Loucy (cell line): ENCODE data around the gene NCBP2.

ENCODE experiments used
- H2AFZ ChIP-seq: fragments of 200-600 bp; sonication (generic); 2 replicates; pipeline ENCODE4 v1.6.0; 2016; ENCODE audit warnings: antibody characterized with exemption, mild to moderate bottlenecking, low read length, moderate library complexity
- H3F3A ChIP-seq: fragments of 200-600 bp; 2 replicates; pipeline ENCODE4 v1.6.0; 2016; ENCODE audit warnings: antibody characterized with exemption, low read depth, mild to moderate bottlenecking
- H3K27me3 ChIP-seq: fragments of 200-600 bp; sonication (generic); 2 replicates; pipeline ENCODE4 v1.6.1; 2014; ENCODE audit warnings: low read length, mild to moderate bottlenecking; ENCODE audit not compliant: insufficient read depth, poor library complexity, severe bottlenecking
- H3K36me3 ChIP-seq: fragments of 200-600 bp; sonication (generic); 2 replicates; pipeline ENCODE4 v1.6.1; 2016; ENCODE audit warnings: low read length; ENCODE audit not compliant: insufficient read depth
- H3K4me1 ChIP-seq: fragments of 200-600 bp; sonication (generic); 2 replicates; pipeline ENCODE4 v1.5.1; 2014; ENCODE audit warnings: low read length, mild to moderate bottlenecking; ENCODE audit not compliant: insufficient read depth, poor library complexity, severe bottlenecking
- H3K4me2 ChIP-seq: fragments of 200-600 bp; sonication (generic); 2 replicates; pipeline ENCODE4 v1.6.0; 2014; ENCODE audit warnings: antibody characterized with exemption, low read length, low read depth, mild to moderate bottlenecking; ENCODE audit not compliant: poor library complexity, severe bottlenecking
- H3K4me3 ChIP-seq: fragments of 200-600 bp; sonication (generic); 2 replicates; pipeline ENCODE4 v1.5.1; 2014; ENCODE audit warnings: low read length, mild to moderate bottlenecking, mixed read lengths; ENCODE audit not compliant: poor library complexity, severe bottlenecking
- H3K79me2 ChIP-seq: fragments of 200-600 bp; sonication (generic); 2 replicates; pipeline ENCODE4 v1.6.1; 2014; ENCODE audit warnings: low read length; ENCODE audit not compliant: insufficient read depth
- H3K9ac ChIP-seq: fragments of 200-600 bp; sonication (generic); 2 replicates; pipeline ENCODE4 v1.6.0; 2014; ENCODE audit warnings: mild to moderate bottlenecking, low read depth, low read length, moderate library complexity; ENCODE audit not compliant: poor library complexity, severe bottlenecking
- H3K9me2 ChIP-seq: fragments of 200-600 bp; sonication (generic); replicated peaks from 2 replicates; pipeline ENCODE4 v1.6.1; 2016; ENCODE audit warnings: low read depth, low read length, mixed read lengths
- H3K9me3 ChIP-seq: fragments of 200-600 bp; sonication (generic); 2 replicates; pipeline ENCODE4 v1.6.1; 2014; ENCODE audit warnings: mild to moderate bottlenecking, antibody characterized with exemption, low read length, low read depth; ENCODE audit not compliant: insufficient read depth
- H4K20me1 ChIP-seq: fragments of 200-600 bp; sonication (generic); 2 replicates; pipeline ENCODE4 v1.6.0; 2014; ENCODE audit warnings: antibody characterized with exemption, low read length, mild to moderate bottlenecking; ENCODE audit not compliant: insufficient read depth, poor library complexity, severe bottlenecking
- EZH2phosphoT487 ChIP-seq: fragments of 200-600 bp; IDR thresholded peaks from 2 replicates; pipeline ENCODE4 v1.6.1; 2018; ENCODE audit warnings: antibody characterized with exemption, mild to moderate bottlenecking, moderate library complexity, borderline replicate concordance
- TF ChIP-seq, protein P1 (sequence below): fragments of 200-600 bp; sonication (generic); conservative IDR thresholded peaks from 2 replicates; pipeline ENCODE4 v1.5.1; 2014; ENCODE audit warnings: mild to moderate bottlenecking, antibody characterized with exemption, low read length

Gene NCBP2

DNA sequence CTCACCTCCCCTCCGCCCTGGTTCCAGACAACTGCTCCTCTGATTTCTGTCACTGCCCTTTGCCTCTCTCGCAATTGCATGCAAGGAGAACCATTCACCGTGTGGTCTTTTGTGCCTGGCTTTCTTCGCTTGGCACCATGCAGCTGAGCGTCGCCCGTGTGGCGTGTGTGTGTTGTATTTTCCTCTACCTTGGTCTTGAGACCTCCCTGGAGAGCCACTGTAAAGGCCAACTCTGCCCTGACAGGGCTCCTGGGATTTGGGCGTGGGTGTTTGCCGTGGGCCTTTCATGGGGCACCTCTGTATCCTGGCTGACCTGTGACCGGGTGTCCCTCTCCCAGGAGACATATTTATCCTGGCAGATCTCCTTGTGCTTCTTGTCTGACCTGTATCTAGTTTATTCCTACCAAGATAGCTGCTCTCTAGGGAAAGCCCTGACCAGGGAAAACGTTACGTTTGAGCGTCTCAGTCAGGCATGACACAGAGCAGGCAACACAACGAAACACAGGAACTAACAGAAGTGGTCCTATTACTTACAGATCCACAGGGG, 28.3 kb upstream of the NCBP2 start:
- peak overlapping the region; percentile 25 for H2AFZ ChIP-seq
- H3K36me3 ChIP-seq: no peaks in the 10 kb centered on the region
- H3K4me3 ChIP-seq: no peak overlapping the region
- H3K4me2 ChIP-seq: peak overlapping the region; percentile 89
- H3K9me2 ChIP-seq: no peaks in the 10 kb centered on the region
- no peaks in the 10 kb centered on the region for H3K27me3 ChIP-seq
- no peak overlapping the region for H3K9ac ChIP-seq
- no peaks in the 10 kb centered on the region for H4K20me1 ChIP-seq
- H3K4me1 ChIP-seq: peaks cover 3% of the 10 kb centered on the region
- no peaks in the 10 kb centered on the region for H3K9me3 ChIP-seq
- no peaks in the 10 kb centered on the region for H3F3A ChIP-seq
- H3K79me2 ChIP-seq: 0 out of 2 replicates have a peak, but pooled peaks cover 7% of the 10 kb centered on the region
- TF ChIP-seq, protein P1, sequence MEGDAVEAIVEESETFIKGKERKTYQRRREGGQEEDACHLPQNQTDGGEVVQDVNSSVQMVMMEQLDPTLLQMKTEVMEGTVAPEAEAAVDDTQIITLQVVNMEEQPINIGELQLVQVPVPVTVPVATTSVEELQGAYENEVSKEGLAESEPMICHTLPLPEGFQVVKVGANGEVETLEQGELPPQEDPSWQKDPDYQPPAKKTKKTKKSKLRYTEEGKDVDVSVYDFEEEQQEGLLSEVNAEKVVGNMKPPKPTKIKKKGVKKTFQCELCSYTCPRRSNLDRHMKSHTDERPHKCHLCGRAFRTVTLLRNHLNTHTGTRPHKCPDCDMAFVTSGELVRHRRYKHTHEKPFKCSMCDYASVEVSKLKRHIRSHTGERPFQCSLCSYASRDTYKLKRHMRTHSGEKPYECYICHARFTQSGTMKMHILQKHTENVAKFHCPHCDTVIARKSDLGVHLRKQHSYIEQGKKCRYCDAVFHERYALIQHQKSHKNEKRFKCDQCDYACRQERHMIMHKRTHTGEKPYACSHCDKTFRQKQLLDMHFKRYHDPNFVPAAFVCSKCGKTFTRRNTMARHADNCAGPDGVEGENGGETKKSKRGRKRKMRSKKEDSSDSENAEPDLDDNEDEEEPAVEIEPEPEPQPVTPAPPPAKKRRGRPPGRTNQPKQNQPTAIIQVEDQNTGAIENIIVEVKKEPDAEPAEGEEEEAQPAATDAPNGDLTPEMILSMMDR: no peak
- TF ChIP-seq EZH2phosphoT487: no peak

DNA sequence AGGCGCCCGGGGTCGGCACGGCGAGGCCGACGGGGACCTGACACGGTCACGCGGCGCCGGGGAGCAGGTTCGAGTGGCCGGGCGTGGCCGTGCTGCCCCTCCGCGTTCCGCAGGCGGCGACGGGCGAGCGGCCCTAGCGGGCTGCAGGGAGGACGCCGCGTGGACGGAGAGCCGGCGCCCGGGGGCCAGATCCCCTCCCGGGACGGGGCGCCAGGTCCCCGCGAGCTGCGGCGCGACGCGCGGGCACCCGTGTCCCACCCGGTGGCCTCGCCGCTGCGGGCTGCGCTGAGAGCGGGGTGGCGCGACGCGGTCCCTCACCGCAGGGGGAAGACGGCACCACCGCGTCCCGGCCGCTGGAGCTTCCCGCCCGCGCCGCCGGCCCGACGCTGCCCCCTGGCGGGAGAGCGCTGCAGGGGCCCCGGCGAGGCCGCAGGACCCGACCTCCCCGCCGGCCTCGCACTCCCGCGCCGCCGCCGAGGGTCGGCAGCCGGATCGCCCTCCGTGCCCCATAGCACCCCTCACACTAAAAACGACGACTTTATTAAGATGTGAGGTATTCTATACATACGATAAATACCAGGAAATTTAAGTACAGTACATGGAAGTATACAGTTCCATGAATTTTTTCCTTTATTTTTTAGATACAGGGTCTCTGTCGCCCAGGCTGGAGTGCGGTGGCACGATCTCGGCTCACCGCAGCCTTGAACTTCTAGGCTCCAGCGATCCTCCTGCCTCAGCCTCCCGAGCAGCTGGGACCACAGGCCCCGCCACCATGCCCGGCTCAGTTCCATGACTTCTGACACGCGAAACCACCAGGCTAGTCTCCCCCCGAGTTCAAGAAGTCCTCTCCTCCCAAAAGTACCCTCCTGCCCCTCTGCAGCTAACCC, 27.6 kb upstream of the NCBP2 start:
- TF ChIP-seq, protein P1: peak; percentile 60
- no peak for TF ChIP-seq EZH2phosphoT487
- H3K4me2 ChIP-seq: peak overlapping the region; percentile 89
- H4K20me1 ChIP-seq: no peaks in the 10 kb centered on the region
- H3K9me3 ChIP-seq: no peaks in the 10 kb centered on the region
- H3K36me3 ChIP-seq: no peaks in the 10 kb centered on the region
- 0 out of 2 replicates have a peak, but pooled peaks cover 7% of the 10 kb centered on the region for H3K79me2 ChIP-seq
- H3K9me2 ChIP-seq: no peaks in the 10 kb centered on the region
- H3K27me3 ChIP-seq: no peaks in the 10 kb centered on the region
- H3K9ac ChIP-seq: peak overlapping the region; percentile 88
- H3K4me1 ChIP-seq: peaks cover 3% of the 10 kb centered on the region
- peak overlapping the region; percentile 98 for H2AFZ ChIP-seq
- no peaks in the 10 kb centered on the region for H3F3A ChIP-seq
- H3K4me3 ChIP-seq: peak overlapping the region; percentile 87

DNA sequence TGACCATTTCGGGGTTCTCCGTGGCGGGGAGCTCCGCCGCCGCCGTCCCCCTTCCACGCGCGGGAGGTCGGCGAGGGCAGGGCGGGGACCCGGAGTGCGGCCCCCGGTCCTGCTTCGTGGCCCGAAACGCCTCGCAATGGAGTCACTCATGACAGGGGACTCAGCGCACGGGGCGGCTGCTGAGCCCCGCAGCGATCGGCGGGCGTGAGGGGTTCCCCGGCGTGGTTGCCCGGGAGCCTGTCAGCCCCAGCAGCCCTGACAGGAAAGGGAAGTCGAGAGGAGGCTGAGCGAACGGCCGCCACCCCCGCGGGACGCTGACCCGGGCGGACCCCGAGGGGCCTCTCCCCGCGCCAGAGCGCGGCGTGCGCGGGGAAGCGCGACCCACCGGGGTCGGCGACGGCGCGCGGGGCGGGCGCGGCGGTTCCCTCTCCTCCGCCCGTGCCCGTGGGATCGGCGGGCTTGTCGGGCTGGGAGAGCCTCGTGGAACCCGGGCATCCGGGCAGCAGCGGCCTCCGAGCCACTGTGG, 26.9 kb upstream of the NCBP2 start:
- H3K4me3 ChIP-seq: peak overlapping the region; percentile 87

More for the DNA sequence above, 26.9 kb upstream of the NCBP2 start:
- Histone ChIP-seq H3F3A (no peaks in the 10 kb centered on the region), H3K79me2 (0 out of 2 replicates have a peak, but pooled peaks cover 7% of the 10 kb centered on the region), H3K9me3 (no peaks in the 10 kb centered on the region), H3K9me2 (no peaks in the 10 kb centered on the region), H3K4me1 (peaks cover 3% of the 10 kb centered on the region), H2AFZ (peak overlapping the region; percentile 98), H3K27me3 (no peaks in the 10 kb centered on the region), H3K36me3 (no peaks in the 10 kb centered on the region), H3K9ac (peak overlapping the region; percentile 88), H4K20me1 (no peaks in the 10 kb centered on the region), H3K4me2 (peak overlapping the region; percentile 89)
- TF ChIP-seq EZH2phosphoT487: no peak
- TF ChIP-seq, protein P1: no peak
